NOMO-1 (cell line): ENCODE results near the gene ALX4.

Experiments
- DNase-seq, 2 experiments: peaks; one replicate each; lab custom pipeline; 2025; ENCODE audit not compliant: unreplicated experiment in 2 of 2; lab: John Stamatoyannopoulos, UW

ALX4 gene

GRCh38 chr11:44269369-44270351 lies 40.3 kb downstream of the ALX4 start:
- no peak for DNase-seq

- DNase-seq: no peak
These were observed 41.3 kb downstream of the ALX4 start for GRCh38 chr11:44268614-44269080.

GRCh38 chr11:44267750-44268613 lies 42.0 kb downstream of the ALX4 start:
- DNase-seq: no peak

GRCh38 chr11:44267006-44267749 lies 42.8 kb downstream of the ALX4 start:
- no peak for DNase-seq

DNA sequence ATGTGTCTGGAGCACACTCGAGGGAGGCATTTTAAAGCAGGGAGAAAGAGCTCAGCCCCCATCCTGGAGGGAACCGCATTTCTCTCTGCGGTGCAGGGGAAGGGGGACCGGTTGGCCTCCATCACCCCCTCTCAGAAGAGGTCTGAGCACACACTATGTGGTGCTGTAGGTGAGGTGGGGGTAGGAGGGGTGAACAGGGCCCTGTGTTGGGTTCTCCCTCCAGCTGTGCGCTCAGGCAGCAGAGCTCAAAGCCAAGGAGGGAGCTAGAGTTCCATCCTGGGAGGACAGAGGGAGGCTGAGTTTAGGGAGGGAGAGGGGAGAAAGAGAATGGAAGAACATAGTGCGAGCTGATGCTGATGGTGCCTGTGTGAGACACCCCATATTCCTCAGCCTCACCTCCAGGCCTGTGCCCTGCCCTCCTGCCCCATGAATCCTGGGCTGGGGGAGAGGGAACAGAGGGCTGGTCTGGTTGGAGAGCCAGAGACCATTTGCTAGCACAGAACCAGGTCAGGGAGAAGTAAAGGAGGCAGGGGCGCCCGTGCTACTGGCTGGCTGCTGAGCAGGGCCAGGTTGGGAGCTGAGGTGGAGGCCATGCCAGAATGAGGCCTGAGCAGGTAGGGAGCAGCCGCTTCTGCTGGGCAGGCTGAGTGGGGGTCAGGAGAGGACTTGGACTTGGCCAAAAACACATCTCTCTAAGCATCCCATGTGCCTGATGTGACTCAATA lies 43.7 kb downstream of the ALX4 start:
- DNase-seq: no peak

DNA sequence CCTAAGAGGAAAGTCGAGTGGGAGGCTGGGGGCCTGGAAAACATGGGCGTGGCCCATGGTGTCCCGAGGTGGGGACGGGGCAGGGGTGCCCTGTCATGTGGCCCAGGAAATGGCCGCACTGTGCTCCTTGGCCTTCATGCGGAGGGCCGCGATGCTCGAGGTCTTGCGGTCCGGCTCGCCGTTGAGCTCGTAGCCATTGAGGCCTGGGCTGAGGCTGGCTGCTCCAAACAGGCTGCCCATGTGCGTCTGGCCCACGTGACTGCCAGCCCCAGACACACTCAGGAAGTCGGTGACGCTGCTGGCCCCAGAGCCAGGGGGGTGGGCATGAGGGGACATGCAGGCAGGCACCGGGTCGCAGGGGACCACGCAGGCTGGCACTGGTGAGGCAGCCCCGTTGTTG lies 45.2 kb downstream of the ALX4 start:
- DNase-seq: no peak

DNA sequence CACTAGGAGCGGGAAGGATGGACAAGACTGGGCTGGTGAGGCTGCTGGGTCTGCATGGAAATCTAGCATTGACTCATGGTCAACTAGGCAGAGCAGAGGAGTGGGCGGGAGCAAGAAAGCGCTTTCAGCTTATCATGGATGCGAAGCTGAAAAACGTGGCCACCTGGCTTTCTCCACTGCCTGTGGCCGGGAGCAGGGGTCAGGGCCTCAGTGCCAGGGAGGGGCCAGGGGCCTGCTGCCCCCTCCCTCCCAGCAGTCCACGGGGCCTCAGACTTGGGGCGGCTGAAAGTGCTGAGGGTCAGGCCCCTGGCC lies 45.5 kb downstream of the ALX4 start:
- DNase-seq: no peak

DNA sequence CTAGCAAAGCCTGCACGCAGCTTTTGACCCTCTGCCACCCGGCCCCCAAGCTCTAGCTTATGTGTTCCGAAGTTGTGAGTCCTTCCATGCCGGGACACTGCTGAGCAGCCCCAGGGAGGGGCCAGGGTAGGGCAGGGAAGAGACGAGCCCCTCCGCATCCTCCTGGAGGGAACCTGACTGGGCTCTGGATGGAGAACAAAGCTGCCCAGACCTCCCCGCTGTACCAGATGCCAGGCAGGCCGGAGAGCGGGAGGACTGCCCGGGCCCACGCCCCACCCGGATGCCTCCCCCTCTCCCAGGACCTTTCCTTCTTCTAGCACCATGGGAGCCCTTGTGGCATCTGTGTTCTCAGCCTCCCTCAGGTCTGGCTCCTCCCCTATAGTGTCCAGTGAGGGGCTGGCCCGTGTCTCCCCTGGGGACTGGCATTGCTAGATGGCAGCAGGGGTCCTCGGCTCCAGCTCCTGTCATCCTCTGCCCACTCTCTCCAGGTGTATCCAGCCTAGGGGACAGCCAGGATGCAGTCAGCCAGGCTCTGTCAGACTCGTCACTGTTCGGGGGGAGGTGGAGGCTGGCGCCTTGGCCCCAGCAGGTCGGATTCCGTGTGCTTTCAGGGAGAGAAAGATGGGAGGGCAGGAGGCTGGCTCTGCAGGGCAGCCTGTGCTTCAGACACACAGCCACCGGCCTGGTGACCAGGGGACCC lies 46.1 kb downstream of the ALX4 start:
- no peak for DNase-seq

DNA sequence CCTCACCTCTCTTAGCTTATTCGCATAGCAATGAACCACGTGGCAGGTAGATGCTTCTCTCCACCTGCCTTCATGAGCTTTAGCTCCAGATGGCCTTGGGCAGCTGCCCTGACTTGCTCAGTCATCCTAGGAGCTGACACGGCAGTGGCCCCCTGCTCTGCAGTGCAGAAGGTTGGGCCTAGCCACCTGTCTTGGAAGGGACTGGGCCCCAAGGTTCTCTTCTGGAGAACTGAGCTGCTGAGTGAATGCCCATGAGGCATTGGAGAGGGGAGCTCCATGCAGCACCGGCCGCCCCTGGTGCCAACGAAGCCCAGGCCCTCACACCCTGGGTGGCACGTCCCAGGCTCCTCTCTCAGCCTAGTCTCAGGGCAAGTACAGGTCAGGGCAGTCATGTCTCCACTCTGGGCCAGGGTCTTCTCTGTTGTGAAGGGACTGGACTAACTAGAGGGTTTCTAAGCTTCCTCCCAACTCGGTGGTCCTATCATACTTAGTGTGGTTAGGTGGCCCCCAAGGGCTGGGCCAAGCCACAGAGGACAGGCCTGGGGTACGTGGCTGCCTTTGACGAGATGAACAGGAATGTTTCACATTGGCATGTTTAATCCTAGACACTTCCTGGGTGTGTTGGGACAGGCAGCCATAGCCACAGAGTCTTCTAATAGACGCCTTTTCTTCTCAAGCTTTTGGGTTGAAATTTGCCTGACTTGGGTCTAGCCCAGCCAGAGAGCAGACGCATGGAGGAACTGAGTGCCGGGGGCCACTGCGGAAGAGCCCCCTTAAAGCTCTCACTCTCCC lies 47.9 kb downstream of the ALX4 start:
- DNase-seq: no peak

DNA sequence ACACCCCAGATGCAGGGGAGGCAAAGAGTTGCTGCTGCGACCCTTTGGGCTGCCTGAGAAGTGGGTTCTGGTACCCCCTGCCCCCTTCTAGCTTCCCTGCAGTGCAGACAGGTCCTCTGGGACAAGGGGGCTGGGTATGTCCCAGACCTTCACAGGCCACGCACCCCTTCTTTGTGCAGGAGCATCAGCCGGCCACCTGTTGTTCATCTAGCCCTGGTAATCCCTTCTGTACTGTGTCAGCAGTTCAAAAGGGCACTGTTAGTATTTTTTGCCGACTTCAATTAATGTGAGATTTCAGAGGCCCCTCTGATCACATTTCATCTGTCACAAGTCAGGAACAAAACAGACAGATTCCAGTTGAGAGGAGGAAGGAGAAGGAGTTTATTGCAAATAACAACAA lies 49.9 kb downstream of the ALX4 start:
- no peak for DNase-seq

DNA sequence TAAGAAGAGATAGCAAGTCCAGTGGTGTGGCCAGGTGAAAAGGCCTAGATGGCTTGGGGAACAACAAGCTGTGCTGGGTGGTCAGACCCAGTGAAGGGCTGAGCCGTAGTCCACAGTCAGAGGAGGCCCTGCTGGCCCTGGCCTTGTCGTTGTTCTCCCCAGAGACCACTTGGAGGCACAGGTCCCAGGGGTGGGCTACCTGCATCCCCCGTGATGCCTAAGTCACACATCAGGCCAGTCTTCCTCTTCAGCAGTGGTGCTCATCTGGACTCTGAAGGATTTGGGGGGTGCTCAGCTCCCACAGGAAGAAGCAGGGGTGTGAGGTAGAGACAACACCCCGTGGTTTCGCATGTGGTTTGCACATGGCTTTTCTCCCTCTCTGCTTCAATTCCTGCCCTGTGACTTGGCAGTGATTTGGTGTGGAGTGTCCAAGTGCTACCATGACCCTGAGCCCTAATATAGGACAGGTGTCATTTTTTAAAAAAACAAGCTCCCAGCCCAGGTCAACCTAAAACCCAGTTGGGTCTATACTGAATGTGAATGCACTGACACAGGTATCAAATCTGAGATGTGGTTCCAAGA lies 51.0 kb downstream of the ALX4 start:
- no peak for DNase-seq

DNA sequence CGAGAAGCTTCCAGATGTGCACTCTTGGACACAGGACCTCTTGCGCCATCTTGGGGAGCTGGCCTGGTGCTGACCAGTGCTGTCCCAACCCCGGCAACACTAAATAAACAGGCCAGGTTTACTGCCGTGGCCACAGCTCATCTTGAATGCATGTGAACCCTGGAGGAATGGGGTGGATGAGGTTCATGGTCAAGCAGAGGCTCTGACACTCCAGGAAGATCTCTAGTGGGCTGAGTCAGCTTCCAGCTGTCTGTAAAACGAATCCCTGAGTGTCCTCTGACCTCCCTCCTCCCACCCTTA lies 51.8 kb downstream of the ALX4 start:
- no peak for DNase-seq

- no peak for DNase-seq
These were observed 52.4 kb downstream of the ALX4 start for GRCh38 chr11:44257338-44258189.

- DNase-seq: no peak
These were observed 53.2 kb downstream of the ALX4 start for GRCh38 chr11:44256673-44257291.

GRCh38 chr11:44255406-44256071 lies 54.4 kb downstream of the ALX4 start:
- no peak for DNase-seq

- DNase-seq: no peak
These were observed 56.8 kb downstream of the ALX4 start for GRCh38 chr11:44252999-44253602.

DNA sequence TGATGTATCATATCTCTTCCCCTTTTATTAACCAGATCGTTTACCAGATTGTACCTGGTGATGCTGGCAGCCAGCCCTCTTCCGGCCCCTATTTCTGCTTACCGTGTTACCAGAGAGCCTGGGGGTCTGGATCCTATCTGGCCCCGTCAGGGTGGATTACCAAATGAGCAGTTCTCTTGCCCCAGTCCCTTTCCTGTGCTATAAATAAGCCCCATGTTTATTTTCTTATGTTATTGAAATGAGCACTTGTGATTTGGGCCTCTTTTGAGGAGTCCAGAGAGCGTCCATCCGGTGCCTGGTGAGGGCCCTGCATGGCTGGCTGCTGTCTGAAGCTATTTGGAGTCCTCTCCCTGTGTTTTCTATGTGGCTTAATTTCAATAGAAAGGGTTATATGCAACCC lies 59.5 kb downstream of the ALX4 start:
- DNase-seq: no peak
